SK-N-SH (cell line): ENCODE results near the gene ZDHHC14. TPM values are rescaled to one million over a fixed set of nuclear protein-coding genes. Genes with fewer than 3 reads are reported as not detected.

Source experiments
- CTCF ChIA-PET: fragments of 300-600, 350-600 bp; formaldehyde crosslinking; extraction: SDS; loops from one replicate; lab custom pipeline; 2021; lab: Yijun Ruan, JAX
- POLR2A ChIA-PET: fragments of 350-600 bp; sonication (Branson Sonifier 250); formaldehyde crosslinking; extraction: SDS; loops from one replicate; lab custom pipeline; 2020; ENCODE audit warnings: antibody characterized with exemption, inconsistent platforms; lab: Yijun Ruan, JAX
- DNase-seq: peaks from one replicate; pipeline ENCODE4 v3.0.0; 2012
- H2AFZ ChIP-seq: fragments of 200-600 bp; sonication (generic); 2 replicates; pipeline ENCODE4 v1.8.1; 2016; ENCODE audit warnings: antibody characterized with exemption, mild to moderate bottlenecking, low read depth
- H3F3A ChIP-seq: fragments of 200-600 bp; sonication (generic); replicated peaks from 2 replicates; pipeline ENCODE3; 2016; ENCODE audit warnings: antibody characterized with exemption, mild to moderate bottlenecking; ENCODE audit not compliant: insufficient read depth
- H3K27ac ChIP-seq, 2 experiments: fragments of 200-500 bp in 1 of 2; fragments of 200-600 bp in 1 of 2; sonication (Bioruptor generic) in 1 of 2; sonication (generic), shearing (Covaris generic) in 1 of 2; 2 replicates each; pipeline versions ENCODE4 v1.5.1 to v1.6.1; 2014 to 2016; ENCODE audit warnings: low read depth in 2 of 2, inconsistent platforms in 1 of 2, low read length in 1 of 2, mild to moderate bottlenecking in 1 of 2, mixed read lengths in 1 of 2
- H3K27me3 ChIP-seq: fragments of 200-600 bp; sonication (generic), shearing (Covaris generic); 2 replicates; pipeline ENCODE4 v1.6.1; 2016; ENCODE audit warnings: mixed run types; ENCODE audit not compliant: insufficient read depth
- H3K36me3 ChIP-seq, 2 experiments: fragments of 200-500 bp in 1 of 2; fragments of 200-600 bp in 1 of 2; sonication (Bioruptor generic) in 1 of 2; sonication (generic) in 1 of 2; replicated peaks in 1 of 2; 2 replicates each; pipeline versions ENCODE3 to v1.5.1; 2014 to 2016; ENCODE audit warnings: low read length in 1 of 2, mild to moderate bottlenecking in 1 of 2; ENCODE audit not compliant: insufficient read depth in 2 of 2, control insufficient read depth in 1 of 2
- H3K4me1 ChIP-seq, 2 experiments: fragments of 200-500 bp in 1 of 2; fragments of 200-600 bp in 1 of 2; sonication (Bioruptor generic) in 1 of 2; sonication (generic), shearing (Covaris generic) in 1 of 2; 2 replicates each; pipeline versions ENCODE4 v1.5.1 to v1.6.1; 2014 to 2016; ENCODE audit warnings: low read depth in 1 of 2, low read length in 1 of 2, mixed run types in 1 of 2; ENCODE audit not compliant: insufficient read depth in 2 of 2, control insufficient read depth in 1 of 2
- H3K4me2 ChIP-seq: fragments of 200-600 bp; sonication (generic), shearing (Covaris generic); 2 replicates; pipeline ENCODE4 v1.6.1; 2017; ENCODE audit warnings: mixed run types
- H3K4me3 ChIP-seq, 2 experiments: fragments of 200-500 bp in 1 of 2; fragments of 200-600 bp in 1 of 2; sonication (Bioruptor generic) in 1 of 2; sonication (generic), shearing (Covaris generic) in 1 of 2; 2 replicates each; pipeline versions ENCODE4 v1.5.1 to v1.8.1; 2014 to 2016; ENCODE audit warnings: low read depth in 2 of 2, inconsistent platforms in 1 of 2, low read length in 1 of 2, mild to moderate bottlenecking in 1 of 2, mixed read lengths in 1 of 2, moderate library complexity in 1 of 2
- H3K79me2 ChIP-seq: fragments of 200-600 bp; sonication (generic); 2 replicates; pipeline ENCODE4 v1.8.1; 2017; ENCODE audit warnings: mild to moderate bottlenecking; ENCODE audit not compliant: insufficient read depth
- H3K9ac ChIP-seq: fragments of 200-600 bp; sonication (generic); 2 replicates; pipeline ENCODE4 v1.6.1; 2017; ENCODE audit warnings: mixed run types
- H3K9me2 ChIP-seq: fragments of 200-600 bp; sonication (generic); 2 replicates; pipeline ENCODE4 v1.6.1; 2017; ENCODE audit warnings: mixed run types
- H3K9me3 ChIP-seq: fragments of 200-600 bp; sonication (generic); 2 replicates; pipeline ENCODE4 v1.6.1; 2017; ENCODE audit warnings: mixed run types, mild to moderate bottlenecking, moderate library complexity
- H4K20me1 ChIP-seq: fragments of 200-600 bp; sonication (generic); 2 replicates; pipeline ENCODE4 v1.6.1; 2017; ENCODE audit warnings: mild to moderate bottlenecking, mixed run types; ENCODE audit not compliant: insufficient read depth
- GABPA ChIP-seq: IDR thresholded peaks from 2 replicates; pipeline ENCODE4 v1.4.0; 2012; ENCODE audit warnings: low read depth, mild to moderate bottlenecking
- JUND ChIP-seq: IDR thresholded peaks from 2 replicates; pipeline ENCODE4 v1.4.0; 2012
- SIN3A ChIP-seq: IDR thresholded peaks from 2 replicates; pipeline ENCODE4 v1.6.1; 2012; ENCODE audit warnings: low read depth, mild to moderate bottlenecking, low read length, moderate library complexity, borderline replicate concordance
- TCF12 ChIP-seq: IDR thresholded peaks from 2 replicates; pipeline ENCODE4 v1.4.0; 2012
- WGBS: methylation state at CpG from one replicate; pipeline ENCODE4 v1.1.6; 2017; ENCODE audit warnings: low lambda C conversion rate; 5-methylcytosine and 5-hydroxymethylcytosine counted together
- polyA plus RNA-seq, 3 experiments: library from polyadenylated mRNA; depleted of rRNA; stranded (reverse); fragments of >200 nt; gene quantifications; 2 replicates each; pipeline ENCODE4 v1.2.3, GENCODE V29; 2012
- TF ChIP-seq, protein P1 (sequence below): fragments of 200-600 bp; sonication (generic); IDR thresholded peaks from 2 replicates; pipeline ENCODE4 v1.6.1; 2017; ENCODE audit warnings: antibody characterized with exemption, mild to moderate bottlenecking, moderate library complexity
- TF ChIP-seq, protein P2 (sequence below): IDR thresholded peaks from 2 replicates; pipeline ENCODE4 v1.6.1; 2012; ENCODE audit warnings: mild to moderate bottlenecking, low read depth, low read length, moderate library complexity

Gene ZDHHC14
- polyA plus RNA-seq, 1 of the 3 experiments (the other 2 are of a cell fraction) = 5.4 TPM

DNA sequence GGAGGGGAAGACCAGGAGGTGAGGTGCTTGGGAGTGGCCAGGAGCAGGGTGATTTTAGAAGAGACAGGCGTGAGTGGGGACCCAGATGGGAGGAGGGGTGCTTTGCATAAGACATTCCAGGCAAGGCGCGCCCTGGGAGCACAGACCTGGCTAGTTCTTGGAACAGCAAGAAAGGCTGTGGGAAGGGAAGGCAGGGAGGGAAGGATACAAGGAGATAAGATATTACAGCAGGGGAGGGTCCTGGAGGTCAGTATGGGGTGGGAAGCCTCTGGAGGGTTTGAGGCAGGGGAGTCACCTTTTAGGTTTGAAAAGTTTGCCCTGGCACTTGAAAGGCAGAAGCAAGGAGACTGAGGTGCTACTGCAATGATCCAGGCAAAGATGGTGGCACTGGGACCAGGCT lies 111.8 kb downstream of the ZDHHC14 start:
- Histone ChIP-seq H3K4me1 (peaks cover 0 to 34% of the 10 kb centered on the region in 2 experiments; a peak in 2 of 4 replicates), H3K79me2 (no peaks in the 10 kb centered on the region), H3K9me3 (no peaks in the 10 kb centered on the region), H3K27me3 (no peaks in the 10 kb centered on the region)
- ChIA-PET CTCF (no interaction called here), POLR2A (no interaction called here)
- WGBS = 94% methylated on average over 3 of the region's 3 CpGs
- no peak for DNase-seq
- TF ChIP-seq, protein P1, sequence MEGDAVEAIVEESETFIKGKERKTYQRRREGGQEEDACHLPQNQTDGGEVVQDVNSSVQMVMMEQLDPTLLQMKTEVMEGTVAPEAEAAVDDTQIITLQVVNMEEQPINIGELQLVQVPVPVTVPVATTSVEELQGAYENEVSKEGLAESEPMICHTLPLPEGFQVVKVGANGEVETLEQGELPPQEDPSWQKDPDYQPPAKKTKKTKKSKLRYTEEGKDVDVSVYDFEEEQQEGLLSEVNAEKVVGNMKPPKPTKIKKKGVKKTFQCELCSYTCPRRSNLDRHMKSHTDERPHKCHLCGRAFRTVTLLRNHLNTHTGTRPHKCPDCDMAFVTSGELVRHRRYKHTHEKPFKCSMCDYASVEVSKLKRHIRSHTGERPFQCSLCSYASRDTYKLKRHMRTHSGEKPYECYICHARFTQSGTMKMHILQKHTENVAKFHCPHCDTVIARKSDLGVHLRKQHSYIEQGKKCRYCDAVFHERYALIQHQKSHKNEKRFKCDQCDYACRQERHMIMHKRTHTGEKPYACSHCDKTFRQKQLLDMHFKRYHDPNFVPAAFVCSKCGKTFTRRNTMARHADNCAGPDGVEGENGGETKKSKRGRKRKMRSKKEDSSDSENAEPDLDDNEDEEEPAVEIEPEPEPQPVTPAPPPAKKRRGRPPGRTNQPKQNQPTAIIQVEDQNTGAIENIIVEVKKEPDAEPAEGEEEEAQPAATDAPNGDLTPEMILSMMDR = no peak
- TF ChIP-seq SIN3A = no peak
- TF ChIP-seq, protein P2, sequence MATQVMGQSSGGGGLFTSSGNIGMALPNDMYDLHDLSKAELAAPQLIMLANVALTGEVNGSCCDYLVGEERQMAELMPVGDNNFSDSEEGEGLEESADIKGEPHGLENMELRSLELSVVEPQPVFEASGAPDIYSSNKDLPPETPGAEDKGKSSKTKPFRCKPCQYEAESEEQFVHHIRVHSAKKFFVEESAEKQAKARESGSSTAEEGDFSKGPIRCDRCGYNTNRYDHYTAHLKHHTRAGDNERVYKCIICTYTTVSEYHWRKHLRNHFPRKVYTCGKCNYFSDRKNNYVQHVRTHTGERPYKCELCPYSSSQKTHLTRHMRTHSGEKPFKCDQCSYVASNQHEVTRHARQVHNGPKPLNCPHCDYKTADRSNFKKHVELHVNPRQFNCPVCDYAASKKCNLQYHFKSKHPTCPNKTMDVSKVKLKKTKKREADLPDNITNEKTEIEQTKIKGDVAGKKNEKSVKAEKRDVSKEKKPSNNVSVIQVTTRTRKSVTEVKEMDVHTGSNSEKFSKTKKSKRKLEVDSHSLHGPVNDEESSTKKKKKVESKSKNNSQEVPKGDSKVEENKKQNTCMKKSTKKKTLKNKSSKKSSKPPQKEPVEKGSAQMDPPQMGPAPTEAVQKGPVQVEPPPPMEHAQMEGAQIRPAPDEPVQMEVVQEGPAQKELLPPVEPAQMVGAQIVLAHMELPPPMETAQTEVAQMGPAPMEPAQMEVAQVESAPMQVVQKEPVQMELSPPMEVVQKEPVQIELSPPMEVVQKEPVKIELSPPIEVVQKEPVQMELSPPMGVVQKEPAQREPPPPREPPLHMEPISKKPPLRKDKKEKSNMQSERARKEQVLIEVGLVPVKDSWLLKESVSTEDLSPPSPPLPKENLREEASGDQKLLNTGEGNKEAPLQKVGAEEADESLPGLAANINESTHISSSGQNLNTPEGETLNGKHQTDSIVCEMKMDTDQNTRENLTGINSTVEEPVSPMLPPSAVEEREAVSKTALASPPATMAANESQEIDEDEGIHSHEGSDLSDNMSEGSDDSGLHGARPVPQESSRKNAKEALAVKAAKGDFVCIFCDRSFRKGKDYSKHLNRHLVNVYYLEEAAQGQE = no peak
- no peak for TF ChIP-seq JUND
- TF ChIP-seq GABPA = no peak
- TF ChIP-seq TCF12 = no peak
- TF ChIP-seq, all 33 proteins: peak for 0
- Histone ChIP-seq H3F3A (no peaks in the 10 kb centered on the region), H3K36me3 (no peaks in the 10 kb centered on the region), H2AFZ (no peak overlapping the region), H4K20me1 (no peaks in the 10 kb centered on the region), H3K9ac (no peak overlapping the region), H3K4me2 (no peak overlapping the region), H3K9me2 (no peaks in the 10 kb centered on the region), H3K4me3 (no peak overlapping the region), H3K27ac (no peak overlapping the region)

DNA sequence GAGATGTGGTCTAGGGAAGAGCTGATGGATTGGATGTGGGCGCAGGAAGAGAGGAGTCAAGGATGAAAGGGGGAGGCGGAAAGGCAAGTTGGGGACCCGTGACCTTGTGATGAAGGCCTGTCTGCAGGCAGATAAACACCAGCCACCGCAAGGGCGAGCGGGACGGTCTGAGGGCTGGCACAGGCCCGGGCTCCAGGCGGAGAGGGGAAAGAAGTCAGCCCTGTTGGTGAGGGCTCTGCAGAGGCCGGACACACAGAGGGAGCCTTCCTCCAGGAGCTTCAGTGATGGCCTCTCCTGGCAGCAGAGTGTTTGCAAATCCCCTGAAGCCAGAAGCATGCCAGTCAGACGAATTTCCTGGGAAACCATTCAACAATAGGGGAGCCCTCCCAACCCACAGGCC lies 112.2 kb downstream of the ZDHHC14 start:
- no peaks in the 10 kb centered on the region for H3F3A ChIP-seq
- H3K36me3 ChIP-seq = no peaks in the 10 kb centered on the region
- no peak overlapping the region for H3K4me2 ChIP-seq
- 97% methylated on average over 8 of the region's 11 CpGs for WGBS
- no peak overlapping the region for H3K4me3 ChIP-seq
- TF ChIP-seq, protein P2 = no peak
- no peaks in the 10 kb centered on the region for H3K27me3 ChIP-seq
- no peaks in the 10 kb centered on the region for H3K79me2 ChIP-seq
- H3K27ac ChIP-seq = no peak overlapping the region
- H4K20me1 ChIP-seq = no peaks in the 10 kb centered on the region
- CTCF ChIA-PET = interaction anchor here (1.5 kb wide), 1 partner anchor 179 kb away, joined by 3 read pairs; no protein-coding TSS in a partner anchor
- H3K4me1 ChIP-seq = peaks cover 0 to 29% of the 10 kb centered on the region in 2 experiments; a peak in 2 of 4 replicates
- H3K9ac ChIP-seq = no peak overlapping the region
- no peak overlapping the region for H2AFZ ChIP-seq
- POLR2A ChIA-PET = no interaction called here
- DNase-seq = no peak
- no peaks in the 10 kb centered on the region for H3K9me2 ChIP-seq
- H3K9me3 ChIP-seq = no peaks in the 10 kb centered on the region
